Measurements from ENCODE around the gene PTGDS.

PTGDS gene

DNA sequence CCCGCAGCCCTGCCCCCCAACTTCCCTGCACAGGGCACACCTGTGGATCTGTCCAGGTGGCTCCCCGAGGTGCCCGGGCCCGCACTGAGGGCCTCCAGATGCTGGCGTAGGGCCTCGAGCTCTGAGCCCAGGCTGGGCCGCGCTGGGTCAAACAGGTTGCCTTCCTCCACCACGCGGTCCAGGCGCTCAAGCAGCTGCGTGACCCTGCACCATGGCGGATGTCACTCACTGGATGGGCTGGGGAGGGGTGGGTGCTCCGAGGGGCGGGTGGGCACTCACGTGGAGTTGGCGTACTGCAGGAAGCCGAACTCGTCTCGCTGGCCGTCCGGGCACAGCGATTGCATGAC is 45.3 kb downstream of the PTGDS start:
- no peak for TF ChIP-seq CTCF (conservative IDR thresholded peaks at IDR 0.05; ENCODE audit: low read length)
- no peak overlapping the region for H3K4me3 ChIP-seq (ENCODE audit: low read length)
- no peak for DNase-seq (ENCODE audit: low read depth)

DNA sequence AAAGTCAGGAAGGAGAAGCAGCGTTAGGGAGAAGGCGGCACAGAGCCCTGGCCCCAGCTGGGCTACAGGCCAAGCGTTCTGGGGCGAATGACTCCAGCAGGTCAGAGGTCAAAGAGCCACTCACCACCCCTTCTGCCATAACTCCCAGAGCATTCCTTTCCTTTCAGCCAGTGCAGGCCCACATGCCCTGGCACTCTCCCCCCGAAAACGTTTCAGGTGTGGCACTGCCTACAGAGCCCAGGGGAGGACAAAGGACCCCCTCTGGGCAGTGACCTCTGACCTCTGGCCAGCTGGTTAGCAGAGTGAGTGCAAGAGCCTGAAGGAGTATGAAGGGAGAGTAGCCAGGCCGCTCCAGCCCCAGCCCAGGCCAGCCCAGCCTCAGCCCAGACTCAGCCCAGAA is 45.9 kb downstream of the PTGDS start:
- TF ChIP-seq CTCF (conservative IDR thresholded peaks at IDR 0.05; ENCODE audit: low read length) = no peak
- H3K4me3 ChIP-seq (ENCODE audit: low read length) = no peak overlapping the region
- DNase-seq (ENCODE audit: low read depth) = no peak

GRCh38 chr9:137023583-137023991 is 46.3 kb downstream of the PTGDS start:
- H3K4me3 ChIP-seq (ENCODE audit: low read length) = no peak overlapping the region
- no peak for DNase-seq (ENCODE audit: low read depth)
- TF ChIP-seq CTCF (conservative IDR thresholded peaks at IDR 0.05; ENCODE audit: low read length) = no peak

GRCh38 chr9:137025517-137025966 is 48.2 kb downstream of the PTGDS start:
- TF ChIP-seq CTCF (conservative IDR thresholded peaks at IDR 0.05; ENCODE audit: low read length) = no peak
- no peak overlapping the region for H3K4me3 ChIP-seq (ENCODE audit: low read length)
- no peak for DNase-seq (ENCODE audit: low read depth)

DNA sequence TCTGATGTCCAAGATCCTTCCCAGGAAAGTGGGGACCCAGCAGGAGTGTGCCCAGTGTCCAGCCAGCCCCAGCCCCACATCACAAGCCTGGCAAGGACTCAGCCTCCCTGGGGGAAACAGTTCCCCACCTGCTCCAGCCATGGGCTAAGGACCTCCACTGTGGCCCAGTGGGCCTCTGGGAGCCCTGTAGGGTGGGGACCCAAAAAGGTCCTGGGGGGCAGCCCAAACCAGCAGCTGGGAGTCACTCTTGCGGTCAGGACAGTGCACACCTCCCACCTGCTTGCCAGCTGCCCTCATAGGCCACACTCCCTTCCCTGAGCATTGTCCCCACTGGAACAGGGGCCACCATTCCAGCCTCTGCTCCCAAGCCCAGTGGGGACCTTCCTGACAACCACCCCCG is 49.1 kb downstream of the PTGDS start:
- no peak for TF ChIP-seq CTCF (conservative IDR thresholded peaks at IDR 0.05; ENCODE audit: low read length)
- no peak for DNase-seq (ENCODE audit: low read depth)
- H3K4me3 ChIP-seq (ENCODE audit: low read length) = no peak overlapping the region

- H3K4me3 ChIP-seq (ENCODE audit: low read length) = peak overlapping the region; percentile 59
- no peak for TF ChIP-seq CTCF (conservative IDR thresholded peaks at IDR 0.05; ENCODE audit: low read length)
- no peak for DNase-seq (ENCODE audit: low read depth)
Observed at GRCh38 chr9:137026828-137027227, 49.5 kb downstream of the PTGDS start.

DNA sequence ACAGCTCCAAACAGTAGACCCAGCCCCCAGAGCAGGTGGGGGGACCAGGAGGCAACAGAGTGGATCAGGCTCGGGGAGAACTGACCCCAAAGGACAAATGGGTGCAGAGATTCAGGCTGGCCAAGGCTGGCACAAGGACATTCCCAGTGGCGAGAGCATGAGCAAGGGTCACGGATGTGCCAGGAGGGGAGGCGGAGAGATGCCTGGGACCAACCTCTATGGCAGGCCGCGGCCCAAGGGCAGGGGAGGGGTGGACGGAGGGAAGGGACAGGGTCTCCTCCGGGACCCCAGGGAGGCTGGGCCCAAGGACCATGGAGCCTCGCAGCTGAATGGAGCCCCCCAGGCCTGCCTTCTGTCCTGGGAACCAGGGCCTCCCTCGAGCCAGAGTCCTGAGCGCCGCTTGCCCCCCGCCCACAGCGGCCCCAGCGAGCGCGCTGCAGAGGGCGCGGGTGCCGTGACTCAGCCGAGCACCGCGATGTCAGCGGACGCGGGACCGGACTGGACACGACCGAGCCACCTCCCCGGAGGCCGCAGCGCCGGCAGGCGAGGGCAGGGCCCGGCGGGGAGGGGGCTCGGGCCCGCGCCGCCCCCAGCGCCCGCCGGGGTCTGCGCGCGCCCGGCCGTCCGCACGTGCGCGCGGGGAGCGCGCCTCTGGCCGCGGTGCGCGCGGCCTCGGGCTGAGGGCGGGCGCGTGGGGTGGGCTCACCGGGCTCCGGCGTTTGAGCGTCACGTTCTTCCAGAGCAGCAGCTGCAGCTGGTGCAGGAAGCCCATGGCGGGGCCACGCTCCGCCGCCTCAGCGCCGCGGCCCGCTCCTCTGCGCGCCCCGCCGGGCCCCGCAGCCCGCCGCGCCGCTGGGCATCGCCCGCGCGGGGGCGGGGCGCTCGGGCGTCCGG is 50.3 kb downstream of the PTGDS start, which contains the start of gene ABCA2:
Gene ABCA2 (minus strand): TSS at position 869 of the 894 bp plus-strand sequence. CDS start 97 bp downstream, at position 772.
- peak within 1 kb of the TSS; percentile 59 for H3K4me3 ChIP-seq (ENCODE audit: low read length)
- DNase-seq (ENCODE audit: low read depth) = peak; percentile 12
- TF ChIP-seq CTCF (conservative IDR thresholded peaks at IDR 0.05; ENCODE audit: low read length) = no peak
